Heart left ventricle (tissue), 16 donors: Measurements from ENCODE around the gene WFDC1. TPM values are rescaled to one million over a fixed set of nuclear protein-coding genes. Genes with fewer than 3 reads are reported as not detected.

ENCODE experiments used
- ATAC-seq, 4 donors: fragments of 200-7000 bp; cut with Tn5 transposase; one replicate each; pipeline ENCODE4 v1.9.1; 2020 to 2022; ENCODE audit warnings: moderate library complexity in 4 of 4, mild to moderate bottlenecking in 3 of 4, moderate number of reproducible peaks in 1 of 4
- DNase-seq, 5 donors: peaks; one replicate each; pipeline ENCODE4 v3.0.0-alpha.2; 2020
- H3K27ac ChIP-seq, 12 donors: fragments of 200-600 bp; sonication (generic) in 4 of 12; one replicate each; pipeline versions ENCODE4 v1.5.0 to v1.8.0; 2016 to 2022; ENCODE audit warnings: mild to moderate bottlenecking in 2 of 12
- H3K27me3 ChIP-seq, 9 donors: fragments of 200-600 bp; sonication (generic) in 2 of 9; one replicate each; pipeline versions ENCODE4 v1.5.1 to v1.8.0; 2016 to 2022; ENCODE audit warnings: mild to moderate bottlenecking in 3 of 9
- H3K36me3 ChIP-seq, 9 donors: fragments of 200-600 bp; sonication (generic) in 2 of 9; one replicate each; pipeline versions ENCODE4 v1.5.0 to v1.8.0; 2018 to 2022; ENCODE audit warnings: mild to moderate bottlenecking in 2 of 9
- H3K4me1 ChIP-seq, 12 donors: fragments of 200-600 bp; sonication (generic) in 4 of 12; one replicate each; pipeline versions ENCODE4 v1.5.0 to v1.8.0; 2016 to 2022; ENCODE audit warnings: mild to moderate bottlenecking in 3 of 12
- H3K4me3 ChIP-seq, 12 donors: fragments of 200-600 bp; sonication (generic) in 4 of 12; one replicate each; pipeline versions ENCODE4 v1.5.0 to v1.8.0; 2017 to 2022; ENCODE audit warnings: mild to moderate bottlenecking in 9 of 12, moderate library complexity in 4 of 12
- H3K9me3 ChIP-seq, 12 donors: fragments of 200-600 bp; sonication (generic) in 4 of 12; one replicate each; pipeline versions ENCODE4 v1.5.0 to v1.8.0; 2016 to 2022; ENCODE audit warnings: mild to moderate bottlenecking in 1 of 12
- POLR2A ChIP-seq, 2 donors: fragments of 450-650 bp; IDR thresholded peaks; one replicate each; pipeline ENCODE4 v1.6.1; 2017; ENCODE audit warnings: antibody characterized with exemption in 2 of 2, mild to moderate bottlenecking in 2 of 2, moderate library complexity in 2 of 2
- WGBS, 4 donors: extraction: QIAGEN DNeasy Blood & Tissue Kit in 2 of 4; methylation state at CpG; one replicate each; pipeline versions ENCODE4 v1.1.5 to v1.1.7; 2013 to 2018; 5-methylcytosine and 5-hydroxymethylcytosine counted together
- intact Hi-C, 10 donors: fragments of 100-400 bp; cut with DNase I; formaldehyde crosslinking; loops; one replicate each; pipeline versions ENCODE4 v1.11.1 to v1.14.2; 2022
- polyA plus RNA-seq, 2 donors: library from polyadenylated mRNA; stranded (reverse); fragments of 200-250 nt; gene quantifications; one replicate each; pipeline ENCODE4 v1.2.3, GENCODE V29; 2013
- total RNA-seq, 9 donors: library from RNA; depleted of rRNA in 2 of 9; stranded (reverse); fragments of >200 nt in 2 of 9; fragmentation: NEBNext Ultra II Directional in 3 of 9; extraction: Animal tissue kit (Norgen Biotek cat#: 25700) in 3 of 9; gene quantifications; one replicate each; pipeline versions ENCODE4 v1.1.0 to v1.2.4, GENCODE V29; 2016 to 2023
- TF ChIP-seq, protein P1 (sequence below), 12 donors: fragments of 200-600 bp; sonication (generic) in 4 of 12; IDR thresholded peaks; one replicate each; pipeline versions ENCODE4 v1.5.0 to v1.8.0; 2018 to 2022; ENCODE audit warnings: antibody characterized with exemption in 12 of 12, mild to moderate bottlenecking in 5 of 12
- donor health status: ischemic (EF 13 %, LVEDD 7.1; RV severe dilation, severe dysfunction).
- donor health status: healthy with polysubstance abuse.
- donor health status: DM: no; HTN: yes; CAD: no.
- donor health status: DM: no; HTN: no; CAD: no.
- donor health status: ischemic (EF 25% LVEDD 6.9; RV normal size, moderate dysfunction).
- donor health status: ischemic (EF 25% LVEDD 5.7; RV mildly dilated, moderate dysfunction).
- donor health status: healthy.
- donor health status: DM: yes; HTN: yes; CAD: no.
- donor health status: ischemic (EF 35%, LVEDD 5.7; RV mildly dilated, moderate dysfunction).
- donor health status: nonischemic (EF 11% LVEDD 7.7; RV severe dilation, severe dysfunction).
- donor health status: DM: yes; HTN: yes; CAD: no.
- donor health status: PGD.
- donor health status: ischemic (EF 29% LVEDD 5.4; RV normal size, mild dysfunction).
- donor health status: nonischemic (EF 23%, LVEDD 6.1; RV moderate dilation, normal function).

The WFDC1 gene
- total and polyA plus RNA-seq, 11 donors, result 0.50 to 5.4 (median 1.6) TPM

DNA sequence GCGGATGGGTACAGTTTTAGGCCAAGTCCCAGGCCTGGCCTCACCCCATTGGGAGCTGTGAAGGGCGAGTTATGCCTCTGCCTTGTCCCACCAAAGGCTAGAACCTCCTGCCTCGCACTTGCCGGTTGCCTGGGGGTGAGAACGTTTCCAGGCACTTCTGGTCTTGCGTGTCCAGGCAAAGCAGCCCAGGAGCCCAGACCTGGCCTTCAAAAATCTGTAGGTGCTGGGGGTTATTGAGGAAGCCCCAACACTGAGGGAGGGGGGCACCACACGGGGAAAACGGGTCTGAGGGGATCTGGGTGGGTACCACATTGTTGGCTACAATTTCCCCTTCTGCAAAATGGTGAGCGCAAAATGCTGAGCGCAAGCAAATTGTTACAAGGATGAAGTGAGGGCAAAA lies 61.5 kb downstream of the WFDC1 start:
- H3K4me3 ChIP-seq, result no peak overlapping the region
- TF ChIP-seq, protein P1, sequence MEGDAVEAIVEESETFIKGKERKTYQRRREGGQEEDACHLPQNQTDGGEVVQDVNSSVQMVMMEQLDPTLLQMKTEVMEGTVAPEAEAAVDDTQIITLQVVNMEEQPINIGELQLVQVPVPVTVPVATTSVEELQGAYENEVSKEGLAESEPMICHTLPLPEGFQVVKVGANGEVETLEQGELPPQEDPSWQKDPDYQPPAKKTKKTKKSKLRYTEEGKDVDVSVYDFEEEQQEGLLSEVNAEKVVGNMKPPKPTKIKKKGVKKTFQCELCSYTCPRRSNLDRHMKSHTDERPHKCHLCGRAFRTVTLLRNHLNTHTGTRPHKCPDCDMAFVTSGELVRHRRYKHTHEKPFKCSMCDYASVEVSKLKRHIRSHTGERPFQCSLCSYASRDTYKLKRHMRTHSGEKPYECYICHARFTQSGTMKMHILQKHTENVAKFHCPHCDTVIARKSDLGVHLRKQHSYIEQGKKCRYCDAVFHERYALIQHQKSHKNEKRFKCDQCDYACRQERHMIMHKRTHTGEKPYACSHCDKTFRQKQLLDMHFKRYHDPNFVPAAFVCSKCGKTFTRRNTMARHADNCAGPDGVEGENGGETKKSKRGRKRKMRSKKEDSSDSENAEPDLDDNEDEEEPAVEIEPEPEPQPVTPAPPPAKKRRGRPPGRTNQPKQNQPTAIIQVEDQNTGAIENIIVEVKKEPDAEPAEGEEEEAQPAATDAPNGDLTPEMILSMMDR (IDR thresholded peaks at IDR 0.05), result no peak
- ATAC-seq (no peak), DNase-seq (no peak)
- no peaks in the 10 kb centered on the region for H3K9me3 ChIP-seq
- H3K36me3 ChIP-seq, result no peaks in the 10 kb centered on the region
- no peak overlapping the region for H3K27ac ChIP-seq
- no peaks in the 10 kb centered on the region for H3K4me1 ChIP-seq
- 82 to 87% (median 85%) methylated on average over 10 of the region's 10 CpGs for WGBS, 4 donors
- intact Hi-C loops, result no loop called here
- H3K27me3 ChIP-seq, result peaks cover 0 to 7% (median 0%) of the 10 kb centered on the region in 9 donors

DNA sequence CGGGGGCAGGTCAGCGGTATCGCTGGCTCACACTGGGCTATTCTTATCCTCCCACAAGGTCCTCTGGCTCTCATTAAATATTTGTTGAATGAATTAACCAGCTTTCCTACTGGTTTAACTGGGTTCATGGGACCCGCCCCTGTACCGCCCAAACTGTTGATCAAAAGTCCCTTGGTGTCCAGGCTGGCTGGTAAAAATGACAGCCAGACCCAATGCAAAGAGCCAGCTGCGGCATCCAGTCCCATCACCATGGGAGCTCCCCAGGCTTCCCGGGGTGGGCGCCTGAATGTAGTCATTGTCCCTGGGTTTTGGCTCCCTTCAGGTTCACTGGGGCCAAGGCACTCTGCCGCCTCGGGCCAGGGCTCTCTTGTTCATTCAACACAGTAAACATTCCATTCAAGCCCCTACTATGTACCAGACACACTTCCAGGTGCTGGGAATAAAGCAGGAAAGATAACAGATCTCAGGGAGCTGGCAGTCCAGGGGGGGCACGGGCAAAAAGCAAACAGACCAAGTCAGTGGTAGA lies 62.0 kb downstream of the WFDC1 start:
- ATAC-seq (no peak), DNase-seq (no peak)
- TF ChIP-seq POLR2A (IDR thresholded peaks at IDR 0.05), result no peak
- TF ChIP-seq, protein P1 (IDR thresholded peaks at IDR 0.05), result no peak
- Histone ChIP-seq H3K9me3 (no peaks in the 10 kb centered on the region), H3K36me3 (no peaks in the 10 kb centered on the region), H3K27me3 (peaks cover 0 to 7% (median 0%) of the 10 kb centered on the region in 9 donors), H3K4me1 (no peaks in the 10 kb centered on the region), H3K4me3 (no peak overlapping the region), H3K27ac (no peak overlapping the region)
- 65 to 73% (median 70%) methylated on average over 11 of the region's 11 CpGs for WGBS, 4 donors
- intact Hi-C loops, result no loop called here

DNA sequence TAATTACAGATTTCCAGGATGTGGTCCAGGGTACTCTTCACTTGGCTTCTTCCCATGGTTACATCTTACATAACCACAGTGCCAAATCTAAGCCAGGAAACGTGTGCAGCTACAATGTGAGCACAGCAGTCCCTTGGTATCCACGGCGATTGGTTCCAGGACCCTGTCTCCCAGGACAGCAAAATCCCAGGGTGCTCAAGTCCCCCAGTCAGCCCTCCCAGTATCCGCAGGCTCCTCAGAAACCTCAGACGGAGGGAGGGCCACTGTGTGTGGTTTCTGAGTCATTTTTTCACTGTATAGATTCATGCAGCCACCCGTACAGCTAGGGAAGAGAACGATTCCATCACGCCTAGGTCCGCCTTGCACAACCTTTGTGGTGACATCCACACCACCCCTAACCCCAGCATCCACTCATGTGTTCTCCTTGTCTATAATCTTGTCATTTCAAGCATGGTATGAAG lies 62.5 kb downstream of the WFDC1 start:
- DNase-seq (no peak), ATAC-seq (no peak)
- peaks cover 0 to 7% (median 0%) of the 10 kb centered on the region in 9 donors for H3K27me3 ChIP-seq
- 61 to 69% (median 64%) methylated on average over 9 of the region's 9 CpGs for WGBS, 4 donors
- H3K27ac ChIP-seq, result no peak overlapping the region
- H3K36me3 ChIP-seq, result no peaks in the 10 kb centered on the region
- no peaks in the 10 kb centered on the region for H3K4me1 ChIP-seq
- H3K4me3 ChIP-seq, result no peak overlapping the region
- TF ChIP-seq, protein P1 (IDR thresholded peaks at IDR 0.05), result no peak
- TF ChIP-seq POLR2A (IDR thresholded peaks at IDR 0.05), result no peak
- H3K9me3 ChIP-seq, result no peaks in the 10 kb centered on the region
- intact Hi-C loops, result no loop called here

DNA sequence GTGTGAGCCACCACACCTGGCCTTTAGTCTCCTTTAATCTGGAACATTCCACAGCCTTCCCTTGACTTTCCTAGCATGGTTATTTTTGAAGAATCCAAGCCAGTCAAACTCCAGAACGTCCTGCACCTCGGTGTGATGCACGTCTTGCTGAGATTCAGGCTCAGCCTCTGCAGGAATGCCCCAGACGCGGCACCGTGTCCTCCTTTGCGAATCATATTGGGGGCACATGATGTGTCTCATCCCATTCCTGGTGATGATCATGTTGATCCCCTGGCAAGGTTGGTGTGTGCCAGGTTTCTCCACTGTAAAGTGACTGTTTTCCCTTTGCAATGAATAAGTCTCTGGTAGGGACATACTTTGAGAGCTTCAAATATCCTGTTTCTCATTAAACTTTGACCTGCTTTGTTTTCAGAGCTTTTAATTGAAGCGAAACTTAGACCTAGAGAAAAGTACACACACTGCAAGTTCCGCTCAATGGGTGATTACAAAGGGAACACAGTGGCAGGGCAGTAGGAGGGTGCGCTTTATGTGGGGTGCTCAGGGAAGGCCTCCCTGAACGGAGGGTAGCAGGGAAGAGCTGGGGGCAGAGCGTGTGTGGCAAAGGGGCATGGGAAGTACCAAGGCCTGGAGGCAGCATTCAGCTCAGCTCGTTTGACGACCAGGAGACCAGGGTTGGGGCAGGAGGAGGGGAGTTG lies 64.1 kb downstream of the WFDC1 start:
- DNase-seq, result no peak
- WGBS, 4 donors, result 79 to 84% (median 82%) methylated on average over 14 of the region's 14 CpGs
- Histone ChIP-seq H3K4me1 (no peaks in the 10 kb centered on the region), H3K9me3 (no peaks in the 10 kb centered on the region), H3K27ac (no peak overlapping the region), H3K36me3 (no peaks in the 10 kb centered on the region), H3K27me3 (peaks cover 0 to 6% (median 0%) of the 10 kb centered on the region in 9 donors), H3K4me3 (no peak overlapping the region)
- intact Hi-C loops, result no loop called here
- TF ChIP-seq, protein P1 (IDR thresholded peaks at IDR 0.05), result no peak
- TF ChIP-seq POLR2A (IDR thresholded peaks at IDR 0.05), result no peak
- no peak for ATAC-seq
